Stimulated activated CD8-positive, alpha-beta memory T cell treated with anti-CD3 and anti-CD28 coated beads, Interleukin-4, amount 100 ng/mL, for 4 hours (primary cell): ENCODE measurements around the gene MAP3K14.

ENCODE experiments used
- DNase-seq, 2 donors: peaks; one replicate each; pipeline ENCODE4 v3.0.0-alpha.2; 2020; ENCODE audit warnings: low read depth in 2 of 2, low spot score in 1 of 2

Gene MAP3K14

GRCh38 chr17:45283711-45284110 lies 33.1 kb downstream of the MAP3K14 start:
- DNase-seq: no peak

GRCh38 chr17:45282683-45283644 lies 33.9 kb downstream of the MAP3K14 start:
- no peak for DNase-seq

- no peak for DNase-seq
These were observed 36.9 kb downstream of the MAP3K14 start for GRCh38 chr17:45279898-45280297.

- no peak for DNase-seq
These were observed 38.8 kb downstream of the MAP3K14 start for GRCh38 chr17:45277992-45278391.

DNA sequence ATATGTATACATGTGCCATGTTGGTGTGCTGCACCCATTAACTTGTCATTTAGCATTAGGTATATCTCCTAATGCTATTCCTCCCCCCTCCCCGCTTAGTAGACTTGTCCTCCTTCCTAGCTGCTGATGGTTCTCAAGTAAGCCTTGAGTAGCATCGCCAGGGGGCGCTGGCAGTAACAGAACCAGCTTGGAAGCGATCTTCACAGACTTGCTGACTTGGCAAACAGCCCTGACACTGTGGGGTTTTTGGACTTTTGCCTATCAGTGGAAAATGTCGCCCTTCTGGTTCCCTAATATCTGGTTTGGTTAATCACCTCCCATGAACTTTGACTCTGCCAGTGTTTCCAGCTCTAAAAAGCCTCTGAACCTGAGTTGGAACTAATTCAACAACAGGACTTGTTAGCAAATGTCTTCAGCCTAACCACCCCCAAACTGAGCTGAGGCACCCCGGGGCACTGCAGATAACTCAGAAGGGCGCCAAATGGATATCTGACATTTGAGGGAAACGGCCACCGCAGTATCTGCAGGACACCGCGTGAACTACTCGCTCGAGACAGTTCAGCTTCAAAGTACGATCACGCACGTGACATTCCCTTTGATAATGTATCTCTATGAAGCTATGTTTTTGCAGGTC lies 39.5 kb downstream of the MAP3K14 start:
- peak; percentile 78 to 87 for DNase-seq

GRCh38 chr17:45276031-45276430 lies 40.8 kb downstream of the MAP3K14 start:
- no peak for DNase-seq

DNA sequence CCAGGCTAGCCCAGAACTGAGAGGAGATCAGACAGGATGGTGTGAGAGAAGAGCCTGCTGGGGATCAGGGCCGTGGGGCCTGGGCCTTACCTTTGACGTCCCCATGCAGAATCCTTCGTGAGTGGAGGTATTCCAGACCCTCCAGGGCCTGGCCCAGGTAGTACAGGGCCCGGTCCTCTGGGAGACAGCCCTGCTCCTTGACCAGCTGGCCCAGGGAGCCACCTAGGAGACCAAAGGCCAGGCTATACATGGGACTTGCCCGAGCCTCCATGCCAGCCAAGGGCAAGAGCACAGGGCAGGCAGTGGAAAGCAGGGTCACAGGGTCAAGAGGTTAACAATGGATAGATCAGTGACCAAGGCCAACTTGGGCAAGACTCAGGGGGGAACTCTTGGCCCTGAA lies 42.8 kb downstream of the MAP3K14 start:
- DNase-seq: no peak

DNA sequence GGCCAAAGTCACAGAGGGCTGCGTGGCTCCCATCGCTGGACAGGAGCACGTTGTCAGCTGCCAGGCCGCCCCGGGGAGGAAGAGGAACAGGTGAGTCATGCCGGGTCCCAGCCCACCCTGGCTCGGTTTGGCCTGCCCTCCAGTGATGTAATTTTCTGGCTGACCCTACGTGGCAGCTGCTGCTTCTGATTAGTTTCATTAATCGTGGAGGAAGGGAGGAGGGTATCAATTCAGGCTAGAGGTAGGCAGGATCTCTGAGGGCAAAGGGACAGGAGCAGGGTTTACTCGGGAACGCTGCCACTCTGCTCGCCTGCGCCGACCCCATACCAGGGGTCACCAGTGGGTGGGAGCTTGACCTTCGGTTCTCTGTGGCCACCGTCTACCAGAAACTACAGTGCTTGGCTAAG lies 43.3 kb downstream of the MAP3K14 start:
- no peak for DNase-seq

DNA sequence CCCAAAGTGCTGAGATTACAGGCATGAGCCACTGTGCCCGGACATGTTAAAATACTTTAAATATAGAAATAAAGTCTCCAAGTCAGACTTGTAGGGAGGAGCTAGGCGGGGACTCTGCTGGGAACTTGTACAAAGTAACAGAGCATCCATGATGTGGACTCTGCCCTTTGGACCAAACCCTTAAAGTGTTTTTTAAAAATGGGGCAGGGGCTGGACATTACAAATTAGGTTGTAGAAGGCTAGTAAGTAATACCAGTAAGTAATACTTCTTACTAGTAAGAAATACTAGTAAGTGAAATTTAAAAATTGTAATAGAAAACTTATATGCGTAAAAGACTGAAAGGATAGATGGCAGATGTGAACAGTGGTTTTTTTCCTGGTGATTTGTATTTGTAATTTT lies 45.2 kb downstream of the MAP3K14 start:
- DNase-seq: no peak

- no peak for DNase-seq
These were observed 45.9 kb downstream of the MAP3K14 start for GRCh38 chr17:45270828-45271418.

- DNase-seq: no peak
These were observed 46.9 kb downstream of the MAP3K14 start for GRCh38 chr17:45269912-45270311.

- no peak for DNase-seq
These were observed 49.3 kb downstream of the MAP3K14 start for GRCh38 chr17:45267436-45268055.

DNA sequence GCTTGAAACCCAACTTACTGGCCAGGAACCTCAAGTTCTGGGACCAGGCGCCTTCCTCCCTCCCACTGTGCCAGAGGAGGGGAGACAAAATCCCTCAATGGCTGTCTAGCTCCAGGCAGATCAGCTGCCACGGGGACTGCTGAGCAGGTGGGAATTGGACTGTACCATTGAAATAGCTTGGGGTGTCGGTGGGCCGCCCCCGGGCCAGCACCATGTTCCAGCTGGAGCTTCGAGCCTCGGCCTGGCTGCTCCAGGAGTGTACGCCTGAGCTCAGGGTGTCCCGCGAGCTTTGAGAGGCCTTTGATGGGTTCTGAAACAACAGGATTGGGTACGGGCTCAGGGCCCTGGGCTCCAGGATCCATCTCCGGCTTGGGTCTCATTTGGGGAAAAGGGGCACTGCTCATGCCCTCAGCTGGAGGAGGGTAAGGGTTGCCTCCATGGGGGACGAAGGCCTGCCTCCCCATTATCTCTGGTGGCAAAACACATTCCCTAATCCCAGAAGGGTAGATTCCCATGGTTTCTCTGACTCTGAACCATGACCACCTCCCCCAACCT lies 50.4 kb downstream of the MAP3K14 start:
- DNase-seq: no peak

DNA sequence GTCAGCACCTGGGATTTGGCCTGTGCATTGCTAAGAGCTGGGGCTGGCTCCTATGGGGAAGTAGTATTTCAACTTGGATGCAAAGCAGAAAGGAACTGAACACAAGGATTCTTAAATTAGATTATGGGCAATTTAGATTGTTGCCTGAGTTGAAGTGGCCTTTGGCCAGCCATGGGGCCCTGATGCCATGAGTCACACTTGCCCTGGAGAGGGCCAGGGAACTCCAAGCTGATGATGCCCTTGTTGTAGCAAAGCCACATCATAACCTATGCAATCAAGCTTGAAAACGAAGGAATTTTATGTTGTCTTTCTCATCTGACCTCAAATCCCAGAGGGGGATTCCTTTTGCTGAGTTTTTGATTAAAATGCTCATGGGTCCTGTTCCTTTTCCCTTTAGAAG lies 51.0 kb downstream of the MAP3K14 start:
- no peak for DNase-seq

GRCh38 chr17:45264988-45265387 lies 51.8 kb downstream of the MAP3K14 start:
- no peak for DNase-seq

GRCh38 chr17:45264430-45264829 lies 52.4 kb downstream of the MAP3K14 start:
- DNase-seq: no peak

GRCh38 chr17:45263477-45263860 lies 53.4 kb downstream of the MAP3K14 start:
- no peak for DNase-seq

GRCh38 chr17:45262516-45263476 lies 54.0 kb downstream of the MAP3K14 start:
- DNase-seq: no peak

- DNase-seq: peak; percentile 36 to 60
These were observed 55.0 kb downstream of the MAP3K14 start, which contains the start of gene SPATA32 for GRCh38 chr17:45261577-45262515. TSS of gene SPATA32 (minus strand) at chr17:45262094. CDS start at chr17:45262016, 78 bp downstream.
